Measurements from ENCODE around the gene HSPA1A. TPM values are rescaled to one million over a fixed set of nuclear protein-coding genes. Genes with fewer than 3 reads are reported as not detected.
"Not testable (repeated sequence)": the region's sequence is repeated elsewhere in the genome, so short reads cannot be mapped to it uniquely, and the experiment has no call there.

HSPA1A gene
- total RNA-seq, 1 donor: 76.9 TPM

- H3K4me3 ChIP-seq (ENCODE audit: low read depth, low read length): no peak overlapping the region
- peak; percentile 85 for DNase-seq (ENCODE audit: low read depth)
- TF ChIP-seq CTCF (IDR thresholded peaks at IDR 0.05; ENCODE audit: insufficient read depth, low read length): no peak
These were observed 15.6 kb upstream of the HSPA1A start for GRCh38 chr6:31799781-31800180.

GRCh38 chr6:31801031-31801927 is 14.1 kb upstream of the HSPA1A start:
- not testable (repeated sequence) for H3K4me3 ChIP-seq (ENCODE audit: low read depth, low read length); DNase-seq (ENCODE audit: low read depth)

GRCh38 chr6:31805939-31806469 is 9.3 kb upstream of the HSPA1A start:
- no peak for DNase-seq (ENCODE audit: low read depth)
- TF ChIP-seq CTCF (IDR thresholded peaks at IDR 0.05; ENCODE audit: insufficient read depth, low read length): no peak
- peak overlapping the region; percentile 84 for H3K4me3 ChIP-seq (ENCODE audit: low read depth, low read length)

GRCh38 chr6:31806470-31807272 is 8.7 kb upstream of the HSPA1A start, which contains the start of gene LSM2:
LSM2 (minus strand) TSS chr6:31806966; CDS start chr6:31806757, 209 bp downstream.
- peak; percentile 97 for DNase-seq (ENCODE audit: low read depth)
- TF ChIP-seq CTCF (IDR thresholded peaks at IDR 0.05; ENCODE audit: insufficient read depth, low read length): no peak
- H3K4me3 ChIP-seq (ENCODE audit: low read depth, low read length): peak within 1 kb of the TSS; percentile 84

GRCh38 chr6:31808599-31808998 is 6.7 kb upstream of the HSPA1A start:
- DNase-seq (ENCODE audit: low read depth); H3K4me3 ChIP-seq (ENCODE audit: low read depth, low read length): not testable (repeated sequence)

- DNase-seq (ENCODE audit: low read depth): no peak
- TF ChIP-seq CTCF (IDR thresholded peaks at IDR 0.05; ENCODE audit: insufficient read depth, low read length): no peak
- H3K4me3 ChIP-seq (ENCODE audit: low read depth, low read length): no peak overlapping the region
These were observed 3.7 kb upstream of the HSPA1A start for GRCh38 chr6:31811645-31812044.

- no peak for DNase-seq (ENCODE audit: low read depth)
- no peak for TF ChIP-seq CTCF (IDR thresholded peaks at IDR 0.05; ENCODE audit: insufficient read depth, low read length)
- no peak overlapping the region for H3K4me3 ChIP-seq (ENCODE audit: low read depth, low read length)
These were observed 1.9 kb upstream of the HSPA1A start for GRCh38 chr6:31813465-31813849.
